ENCODE measurements around the gene PNPLA6.

GRCh38 chr19:7486923-7487322 lies 48.6 kb upstream of the PNPLA6 start:
- TF ChIP-seq CTCF (optimal IDR thresholded peaks at IDR 0.05 in 1 of 3, IDR thresholded peaks at IDR 0.05 in 1 of 3, conservative IDR thresholded peaks at IDR 0.05 in 1 of 3; ENCODE audit: extremely low read depth in 1 of 3, insufficient read depth in 2 of 3, low read length in 3 of 3) (no peak), EZH2 (IDR thresholded peaks at IDR 0.05; ENCODE audit: low read length) (no peak)

Data from keratinocyte (primary cell).